SK-N-DZ (cell line): ENCODE data around the gene TRIM8.

Source experiments
- DNase-seq: peaks from one replicate; pipeline ENCODE4 v3.0.0-alpha.2; 2015; ENCODE audit warnings: low spot score

Gene TRIM8

DNA sequence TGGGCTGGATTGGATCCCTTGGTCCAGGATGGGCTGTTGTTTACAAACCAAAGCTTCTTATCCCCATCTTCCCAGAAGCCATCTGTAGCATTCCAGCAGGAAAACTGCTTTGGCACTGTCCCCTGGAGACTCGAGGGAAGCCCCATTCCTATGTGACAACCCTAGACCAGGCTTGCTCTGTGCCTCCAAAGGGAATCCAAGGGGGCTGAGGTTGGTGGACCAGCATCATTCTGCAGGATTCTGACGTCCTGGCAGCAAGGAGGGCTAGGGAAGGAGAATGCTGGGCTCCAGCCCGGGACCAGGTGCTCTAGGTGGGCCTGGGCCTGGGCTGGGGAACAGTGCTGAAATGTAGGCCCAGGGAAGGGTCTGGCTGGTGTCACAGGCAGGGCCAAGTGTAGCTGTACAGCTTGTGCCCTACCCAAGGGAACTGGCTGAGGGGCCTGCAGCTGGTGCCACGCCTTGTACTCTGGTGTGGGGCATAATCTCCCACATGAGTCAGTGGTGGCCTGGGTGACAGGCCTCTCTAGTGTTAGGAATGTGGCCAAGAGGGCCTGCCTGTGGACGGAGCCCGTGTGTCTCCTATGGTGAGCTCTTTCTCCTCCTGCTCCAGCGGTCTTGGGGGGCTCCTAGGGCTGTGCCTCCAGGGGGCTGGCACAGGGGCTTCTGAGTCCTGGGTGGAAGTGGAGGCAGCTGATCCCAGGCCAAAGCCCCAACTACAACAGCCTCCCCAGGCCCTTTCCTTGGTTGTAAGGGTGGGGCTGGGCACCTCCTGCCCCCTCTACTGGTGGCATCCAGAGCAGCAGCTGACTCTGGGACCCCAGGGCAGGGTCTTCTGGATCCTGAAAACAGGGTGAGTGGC, 25.2 kb downstream of the TRIM8 start:
- DNase-seq = no peak

DNA sequence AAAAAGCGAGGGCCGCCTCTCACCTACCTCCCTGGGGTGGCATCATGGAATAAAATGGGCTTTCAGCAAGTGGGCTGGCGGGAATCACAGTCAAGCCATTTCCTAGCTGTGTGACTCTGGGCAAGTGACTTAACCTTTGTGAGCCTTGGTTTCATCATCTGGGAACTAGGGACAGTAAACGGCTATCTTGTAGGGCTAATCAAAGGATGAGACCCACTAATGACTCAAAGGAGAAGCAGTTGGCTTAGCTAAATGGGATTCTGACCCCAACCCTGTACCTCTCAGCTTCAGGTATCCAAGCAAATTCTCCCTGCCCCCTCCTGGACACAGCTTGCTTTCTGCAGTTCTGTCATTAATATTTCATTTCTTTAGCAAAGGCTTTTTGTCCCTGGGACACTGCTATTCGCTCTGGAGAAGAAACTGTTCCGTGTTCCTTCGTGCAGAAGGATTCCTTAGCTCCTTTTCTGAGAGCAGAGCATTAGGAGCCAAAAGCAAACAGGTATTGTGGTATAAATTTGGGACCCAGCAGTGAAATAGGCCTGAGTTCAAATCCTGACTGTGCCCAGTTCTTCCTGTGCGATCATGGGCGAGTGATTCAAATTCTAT, 25.9 kb downstream of the TRIM8 start:
- no peak for DNase-seq

DNA sequence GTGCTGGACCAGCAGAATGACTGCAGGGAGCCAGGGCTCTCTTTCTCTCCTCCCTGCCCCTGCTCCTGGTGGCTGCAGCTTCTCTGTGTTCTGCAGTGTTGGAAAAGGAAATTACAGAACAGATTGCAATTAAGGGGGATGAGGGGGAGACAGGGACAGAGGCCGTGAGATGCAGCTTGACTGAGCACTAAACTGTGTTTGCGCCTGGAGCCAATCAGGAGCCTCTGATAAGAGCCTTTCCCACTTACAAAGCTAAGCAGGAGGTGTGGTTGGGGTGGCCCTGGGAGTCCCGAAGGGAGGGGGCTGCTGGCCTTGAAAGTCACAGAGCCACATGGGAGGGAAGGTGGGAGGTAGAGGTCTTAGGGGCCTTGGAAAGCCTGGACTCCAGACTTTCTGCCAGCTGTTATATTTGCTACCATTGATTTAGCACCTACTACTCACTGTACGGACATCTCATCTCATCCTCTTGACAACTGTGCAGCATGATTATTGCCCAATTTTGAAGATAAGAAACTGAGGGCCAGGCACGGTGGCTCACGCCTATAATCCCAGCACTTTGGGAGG, 26.7 kb downstream of the TRIM8 start:
- peak; percentile 83 for DNase-seq

DNA sequence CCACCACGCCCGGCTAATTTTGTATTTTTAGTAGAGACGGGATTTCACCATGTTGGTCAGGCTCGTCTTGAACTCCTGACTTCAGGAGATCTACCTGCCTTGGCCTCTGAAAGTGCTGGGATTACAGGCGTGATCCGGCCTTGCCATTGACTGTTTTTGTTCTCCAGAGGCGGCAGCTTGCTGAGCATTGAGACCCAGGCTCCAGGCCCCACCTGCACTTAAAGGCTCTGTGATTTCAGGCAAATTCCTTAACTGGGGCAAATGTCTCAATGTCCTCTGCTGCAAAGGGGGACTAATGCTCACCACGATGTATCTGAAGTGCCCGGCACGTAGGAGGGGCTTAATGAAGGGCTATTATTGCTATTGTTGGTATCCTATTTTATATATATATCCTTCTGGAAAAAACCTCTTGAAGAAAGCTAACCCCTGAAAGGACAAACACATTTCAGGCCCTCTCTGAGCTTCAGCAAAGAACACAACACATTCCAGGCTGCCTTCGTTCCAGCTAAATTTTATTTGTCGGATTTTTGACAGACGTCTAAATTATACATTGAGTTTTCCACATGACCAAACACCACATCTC, 29.0 kb downstream of the TRIM8 start:
- DNase-seq = no peak

DNA sequence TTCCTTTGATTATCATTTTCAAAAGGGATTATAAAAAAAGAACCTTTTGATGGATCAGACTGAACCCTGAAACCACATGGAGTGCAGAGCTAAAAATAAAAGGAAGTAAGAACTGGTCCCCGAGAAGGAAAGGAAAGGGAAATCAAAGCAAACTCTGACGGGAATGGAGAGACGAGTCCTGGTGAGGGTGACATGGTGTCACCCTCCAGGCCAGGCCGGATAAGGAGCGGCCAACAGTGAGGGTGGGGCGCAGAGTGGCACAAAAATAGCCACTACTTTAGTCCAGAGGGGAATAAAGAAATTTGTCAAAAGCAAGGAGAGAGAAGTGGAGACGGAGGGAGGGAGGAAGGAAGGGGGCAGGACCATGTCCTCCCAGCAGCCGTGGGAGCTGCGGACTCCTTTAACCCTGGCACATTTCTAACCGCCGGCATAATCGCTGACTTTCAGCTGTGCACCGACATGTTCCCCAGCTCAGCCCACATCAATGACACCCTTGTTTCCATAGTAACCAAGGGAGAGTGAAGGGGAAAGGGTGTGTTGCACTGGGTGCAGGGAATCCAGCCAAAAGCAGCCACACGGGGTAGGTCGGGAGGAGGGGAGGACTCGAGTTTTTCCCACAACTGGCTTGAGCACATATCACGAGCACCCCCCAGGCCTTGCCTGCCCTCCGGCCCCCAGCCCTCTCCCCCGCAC, 29.7 kb downstream of the TRIM8 start:
- DNase-seq = peak; percentile 74

DNA sequence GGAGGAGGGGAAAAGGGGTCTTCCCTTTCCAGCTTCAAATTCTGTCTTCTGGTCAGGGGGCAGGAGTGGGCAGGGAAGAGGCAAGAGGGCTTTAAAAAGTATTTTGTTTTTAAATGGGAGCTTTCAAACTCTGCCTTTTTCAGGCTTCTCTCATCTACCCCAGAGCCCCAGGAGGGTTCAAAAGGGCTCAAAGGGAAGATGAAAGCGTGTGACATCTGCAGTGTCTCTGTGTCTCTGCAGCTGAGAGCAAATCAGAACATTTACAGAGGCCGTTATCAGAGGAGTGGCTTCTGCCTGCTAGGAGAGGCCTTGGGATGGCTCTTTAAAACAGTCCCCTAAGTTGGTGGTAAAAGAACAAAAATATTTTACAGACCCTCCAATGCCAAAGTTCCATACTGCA, 30.3 kb downstream of the TRIM8 start:
- DNase-seq = no peak

DNA sequence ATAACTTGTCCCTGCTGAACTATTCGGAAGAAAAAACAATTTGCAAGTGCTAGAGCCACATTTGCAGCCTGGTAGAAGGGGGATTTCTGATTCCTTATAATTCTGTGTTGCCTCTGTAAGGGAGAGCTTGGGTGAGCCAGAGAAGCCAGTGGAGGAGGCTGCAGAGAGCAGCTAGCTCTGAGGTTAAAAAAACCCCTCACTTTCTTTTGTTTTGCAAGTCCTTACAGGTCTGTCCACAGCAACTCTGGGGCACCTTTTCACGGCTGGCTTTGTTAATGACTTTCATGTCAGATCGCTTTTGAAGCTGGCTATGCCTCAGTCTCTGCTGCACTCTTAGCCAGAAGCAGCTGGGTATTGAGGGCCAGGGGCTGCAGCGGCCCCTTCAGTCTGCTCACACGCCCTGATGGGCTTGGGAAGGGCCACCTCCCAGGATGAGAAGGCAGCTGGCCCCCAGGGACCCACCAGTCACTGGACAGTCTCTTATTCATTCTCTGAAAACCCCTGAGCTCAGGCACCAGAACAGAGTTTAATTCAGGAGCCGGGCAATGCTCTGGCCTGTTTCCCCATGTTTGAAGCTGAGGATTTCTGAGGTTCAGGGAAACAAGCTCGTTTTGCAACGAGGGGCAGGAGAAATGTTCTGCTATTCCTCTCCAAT, 30.9 kb downstream of the TRIM8 start:
- peak; percentile 67 for DNase-seq

DNA sequence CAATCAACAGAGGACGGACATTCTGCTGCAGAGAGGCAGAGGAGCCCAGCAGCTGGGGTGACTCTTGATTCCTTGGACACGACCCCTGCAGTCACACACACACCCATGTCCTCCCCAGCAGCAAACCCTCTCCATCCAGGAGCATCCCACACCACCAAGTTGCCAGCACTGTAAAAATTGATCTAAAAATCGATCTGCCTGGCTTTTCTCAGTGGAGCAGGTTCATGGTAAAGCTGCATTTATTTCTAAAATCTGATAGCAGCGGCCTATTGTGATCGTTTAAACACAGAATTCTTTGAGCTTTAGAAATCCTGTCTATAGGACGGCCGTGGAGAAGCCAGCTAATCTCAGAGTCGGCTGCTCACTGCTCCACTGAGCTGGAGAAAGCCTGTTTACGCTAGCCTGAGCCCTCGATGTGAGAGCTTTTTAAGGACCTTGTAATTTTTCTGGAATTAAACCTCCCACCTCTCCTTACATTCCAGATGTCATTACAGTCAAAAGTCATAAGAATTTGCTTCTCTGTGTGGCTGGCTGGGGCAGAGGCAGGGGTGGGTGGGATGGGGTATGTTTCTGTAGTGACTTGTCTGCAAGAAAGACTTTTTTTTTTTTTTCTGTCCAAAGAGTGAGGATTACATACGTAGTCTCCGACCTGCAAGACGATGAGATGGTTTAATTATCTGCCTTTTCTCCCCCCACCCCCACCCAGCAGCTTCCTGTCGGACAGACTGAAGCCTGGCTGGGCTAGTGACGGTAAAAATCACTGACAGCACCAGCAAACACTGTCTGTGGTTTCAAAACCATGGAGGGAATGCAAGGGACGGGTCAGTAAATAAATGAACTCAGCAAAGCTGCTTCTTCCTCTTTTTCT, 31.6 kb downstream of the TRIM8 start:
- DNase-seq = no peak

DNA sequence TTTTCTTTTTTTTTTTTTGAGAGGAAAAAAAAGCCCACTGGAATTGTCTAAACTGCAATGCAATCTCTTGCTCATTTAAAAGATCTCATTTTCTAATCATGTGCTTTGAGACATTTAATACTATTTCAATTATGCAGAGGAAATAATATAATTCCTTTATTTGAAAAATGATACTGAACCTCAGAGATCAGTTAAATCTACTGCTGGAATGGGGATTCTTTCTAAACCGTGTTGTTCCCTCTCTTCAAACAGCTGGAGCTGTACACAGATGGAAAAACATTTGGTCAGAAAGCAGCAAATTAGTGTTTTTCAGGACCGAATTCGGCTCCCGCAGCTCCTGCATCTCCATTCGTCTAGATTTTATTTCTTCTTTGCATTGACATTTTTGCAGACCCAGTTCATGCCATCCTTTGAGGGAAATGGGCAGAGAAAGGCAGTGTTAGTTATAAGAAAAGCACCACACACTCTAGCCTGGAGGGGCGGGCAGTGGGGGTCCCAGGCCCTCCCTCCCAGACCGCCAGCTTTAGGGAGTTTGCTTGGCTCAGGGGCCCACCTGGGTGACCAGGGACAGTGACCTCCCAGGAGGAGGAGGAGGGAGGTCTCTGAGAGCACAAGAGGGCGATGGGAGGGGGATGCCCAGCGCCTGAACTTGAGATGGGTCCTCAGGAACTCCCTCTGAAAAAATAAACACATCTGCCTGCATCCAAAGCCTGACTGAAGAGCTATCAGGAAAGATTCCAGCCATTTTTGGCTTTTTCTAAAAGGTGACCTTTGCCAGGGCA, 32.4 kb downstream of the TRIM8 start:
- DNase-seq = no peak

DNA sequence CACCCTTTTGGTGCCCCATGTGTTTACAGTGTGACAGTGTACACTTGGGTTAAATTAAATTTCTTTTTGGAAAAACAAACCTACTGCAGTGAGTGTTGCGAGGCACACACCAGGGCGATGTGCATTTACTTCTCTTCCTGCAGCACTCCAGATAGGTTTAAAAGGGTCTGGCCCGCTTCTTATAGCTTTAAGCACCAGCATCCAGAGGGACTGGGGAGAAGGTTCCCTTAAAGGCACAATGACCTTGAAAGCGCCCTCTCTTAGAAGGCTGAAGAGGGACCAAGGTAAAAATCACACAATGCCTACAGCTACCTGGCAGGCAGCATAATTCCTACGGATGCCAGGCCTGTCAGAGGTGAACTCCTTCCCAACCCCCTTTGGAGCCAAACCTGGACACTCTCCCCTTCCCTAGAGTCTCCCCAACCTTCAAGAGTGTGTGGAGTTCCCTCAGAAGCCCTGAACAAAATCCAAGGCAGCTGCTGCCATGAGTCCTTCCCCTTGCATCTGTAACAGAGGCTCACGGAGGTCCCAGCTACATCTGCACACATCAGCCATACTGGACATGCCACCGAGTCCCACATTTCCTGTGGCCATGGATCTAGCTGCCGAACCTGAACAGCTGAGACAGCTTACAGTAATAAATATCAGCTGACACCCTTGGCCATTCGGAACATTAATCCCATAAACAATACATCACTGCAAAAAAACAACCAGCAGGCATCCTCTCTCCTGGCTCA, 33.2 kb downstream of the TRIM8 start:
- no peak for DNase-seq

DNA sequence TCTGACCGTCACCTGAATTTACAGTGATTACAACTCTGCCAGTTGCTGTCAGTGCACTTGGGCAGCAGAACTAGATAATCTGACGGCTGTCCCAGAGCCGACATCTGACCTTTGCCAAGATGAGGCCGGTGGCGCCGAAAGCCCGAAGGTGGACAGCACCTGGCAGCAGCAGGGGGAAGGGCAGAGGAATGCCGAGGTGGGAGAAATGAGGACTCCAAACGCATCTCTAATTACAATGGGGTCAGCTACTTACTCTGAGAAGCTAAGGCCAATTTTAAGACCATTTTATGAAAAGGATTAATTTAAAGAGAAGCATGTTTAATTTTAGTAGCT, 33.8 kb downstream of the TRIM8 start:
- no peak for DNase-seq

DNA sequence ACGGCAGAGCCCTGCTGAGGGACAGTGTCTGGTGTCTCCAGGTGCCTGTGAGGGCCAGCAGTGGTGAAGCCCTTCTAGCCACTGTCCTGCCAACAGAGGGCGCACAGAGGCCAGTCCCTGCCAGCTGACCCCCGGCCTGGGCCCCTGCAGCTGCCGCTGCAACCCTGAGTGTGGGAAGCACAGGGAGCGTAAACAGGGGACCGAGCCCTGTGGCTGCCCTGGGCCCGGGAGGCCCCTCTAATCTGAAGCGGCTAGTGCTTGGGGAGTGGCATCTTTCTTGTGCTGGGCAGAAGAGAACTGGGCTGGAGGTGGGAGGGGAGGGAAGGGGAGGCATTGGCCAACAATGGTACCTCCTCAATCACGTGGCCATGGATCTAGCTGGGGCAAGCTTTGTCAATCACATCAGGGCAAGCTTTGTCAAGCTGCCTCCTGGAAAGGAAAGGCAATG, 34.6 kb downstream of the TRIM8 start:
- peak; percentile 86 for DNase-seq

DNA sequence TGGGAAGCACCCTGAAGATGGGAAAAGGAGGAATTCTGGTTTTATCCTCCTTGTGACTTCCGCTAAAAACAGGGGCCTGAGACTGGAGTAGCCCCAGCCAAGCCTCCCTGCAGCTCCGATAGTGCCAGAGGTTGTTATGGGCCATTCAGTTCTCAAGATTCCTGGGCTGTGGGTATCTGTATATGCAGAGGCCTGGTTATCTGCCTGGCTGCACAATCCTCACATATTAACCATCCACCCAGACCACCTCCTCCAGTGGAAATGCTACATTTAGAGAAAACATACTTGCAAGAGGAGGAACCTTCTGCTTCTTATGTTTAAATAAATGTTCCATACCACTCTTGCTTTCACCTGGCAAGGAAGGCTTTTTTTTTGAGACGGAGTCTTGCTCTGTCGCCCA, 35.3 kb downstream of the TRIM8 start:
- no peak for DNase-seq

DNA sequence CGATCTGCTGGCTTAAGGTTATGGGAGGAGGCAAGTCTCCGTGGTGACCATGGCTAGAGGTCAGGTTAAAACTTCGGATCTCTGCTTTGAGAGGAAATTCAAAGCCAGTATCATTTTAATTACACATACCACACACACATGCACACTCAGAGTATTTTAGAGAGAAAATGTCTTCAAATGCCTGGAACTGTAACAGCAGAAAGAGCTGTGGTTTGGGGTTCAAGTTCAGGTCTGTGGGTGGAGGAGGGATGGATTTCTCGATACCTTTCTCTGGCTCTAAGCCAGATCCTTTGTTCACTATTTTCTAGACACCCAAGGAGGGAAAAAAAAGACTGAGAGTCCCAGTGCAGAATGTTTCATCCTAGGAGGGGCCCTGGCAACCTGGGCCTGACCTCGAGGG, 37.4 kb downstream of the TRIM8 start:
- no peak for DNase-seq

DNA sequence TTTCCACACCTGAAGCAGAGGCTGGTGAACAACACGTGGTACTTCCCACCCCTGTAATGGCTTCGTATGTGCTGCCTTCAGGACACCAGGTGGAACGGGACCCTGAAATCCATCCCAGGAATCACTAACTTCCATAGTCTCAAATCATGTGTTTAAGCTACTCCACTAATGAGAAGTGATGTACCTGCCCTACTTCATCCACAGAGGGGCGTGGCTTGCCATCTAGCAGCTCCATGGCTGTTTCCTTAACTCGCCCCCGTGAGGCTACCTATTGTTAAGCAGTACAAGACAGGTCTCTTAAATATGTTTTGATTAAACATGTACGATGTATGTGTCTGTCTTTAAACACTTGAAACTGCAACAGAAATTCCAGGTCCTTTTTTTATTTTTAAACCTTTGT, 38.1 kb downstream of the TRIM8 start:
- DNase-seq = no peak

DNA sequence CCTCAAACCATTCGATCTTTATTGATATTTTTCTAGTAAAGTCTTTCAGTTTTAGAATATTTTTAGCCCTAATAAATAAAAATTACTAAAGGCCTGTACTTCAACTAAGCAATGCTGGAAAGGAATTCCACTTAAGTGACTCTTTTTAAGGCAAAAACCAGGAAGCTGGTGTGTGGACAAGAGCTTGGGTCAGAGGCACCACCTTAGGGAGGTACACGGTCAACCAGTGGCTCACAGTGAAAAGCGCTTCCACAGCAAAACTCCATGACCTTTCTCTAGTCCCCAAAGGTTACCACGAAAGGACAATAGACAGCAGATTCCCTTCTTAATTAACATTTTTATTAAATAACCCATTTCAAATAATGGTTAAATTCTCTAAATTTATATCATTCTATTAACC, 38.7 kb downstream of the TRIM8 start:
- no peak for DNase-seq

DNA sequence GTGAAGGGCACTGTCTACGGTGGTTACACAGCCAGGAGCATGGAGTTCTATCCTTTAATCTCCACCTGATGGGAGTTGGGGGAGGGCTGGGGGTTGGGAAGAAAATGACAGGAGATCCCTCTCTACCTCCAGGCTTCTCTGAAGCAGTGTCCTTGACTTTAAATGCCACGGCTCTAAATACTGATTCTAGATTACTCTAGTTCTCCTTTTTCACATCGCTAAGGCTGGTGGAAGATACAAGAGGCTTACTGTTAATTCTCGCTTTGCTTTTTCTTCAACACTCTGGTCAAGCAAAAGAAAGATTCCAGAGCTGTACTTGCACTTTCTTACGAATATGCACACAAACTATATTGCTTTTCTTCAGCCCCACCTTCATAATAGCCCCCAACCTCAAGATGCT, 39.5 kb downstream of the TRIM8 start:
- DNase-seq = no peak

DNA sequence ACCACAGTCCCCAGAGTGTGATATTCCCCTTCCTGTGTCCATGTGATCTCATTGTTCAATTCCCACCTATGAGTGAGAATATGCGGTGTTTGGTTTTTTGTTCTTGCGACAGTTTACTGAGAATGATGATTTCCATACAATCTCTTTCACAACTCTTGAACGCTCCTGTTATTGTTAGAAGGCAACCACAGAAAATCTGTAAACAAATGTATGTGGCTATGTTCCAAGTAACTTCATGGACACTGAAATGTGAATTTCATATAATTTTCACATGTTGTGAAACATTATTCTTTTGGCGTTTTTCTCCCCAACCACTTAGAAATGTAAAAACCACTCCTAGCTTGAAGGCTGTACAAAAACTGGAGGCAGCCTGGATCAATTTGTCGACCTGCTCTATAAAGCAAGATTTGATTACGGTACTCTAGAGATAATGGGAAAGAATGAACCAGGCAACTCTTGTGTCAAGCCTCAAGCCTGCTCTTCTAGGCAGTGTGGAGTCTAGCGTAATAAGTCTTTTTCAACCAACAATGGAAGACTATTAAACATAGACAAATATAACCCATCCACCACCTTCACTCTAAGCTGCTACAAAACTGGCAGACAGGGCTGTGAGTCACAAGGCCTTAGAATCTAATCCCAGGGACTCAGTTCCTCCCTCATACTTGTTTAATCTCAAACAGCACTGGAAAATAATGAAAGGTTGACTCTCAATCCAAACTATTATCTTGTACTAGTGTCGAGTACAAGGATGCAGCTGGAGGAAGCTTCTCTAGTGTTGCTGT, 47.2 kb downstream of the TRIM8 start:
- no peak for DNase-seq
